Endodermal cell (in vitro differentiated cells): ENCODE data around the gene TCHH. TPM values are rescaled to one million over a fixed set of nuclear protein-coding genes. Genes with fewer than 3 reads are reported as not detected.

Experiments
- DNase-seq: peaks from one replicate; pipeline ENCODE4 v3.0.0-alpha.2; 2017
- H3K27ac ChIP-seq: 2 replicates; pipeline ENCODE4 v1.5.1; 2013; ENCODE audit warnings: mild to moderate bottlenecking, low read depth, low read length, moderate library complexity
- H3K27me3 ChIP-seq: 2 replicates; pipeline ENCODE4 v1.6.1; 2013; ENCODE audit warnings: mild to moderate bottlenecking, low read length, moderate library complexity; ENCODE audit not compliant: insufficient read depth, control insufficient read depth, poor library complexity, severe bottlenecking
- H3K36me3 ChIP-seq: 2 replicates; pipeline ENCODE4 v1.7.0; 2013; ENCODE audit warnings: mild to moderate bottlenecking, low read length, moderate library complexity; ENCODE audit not compliant: control insufficient read depth, insufficient read depth
- H3K4me1 ChIP-seq: one replicate; pipeline ENCODE4 v1.7.0; 2013; ENCODE audit warnings: low read length; ENCODE audit not compliant: control insufficient read depth, insufficient read depth
- H3K4me3 ChIP-seq: 2 replicates; pipeline ENCODE4 v1.5.1; 2013; ENCODE audit warnings: mild to moderate bottlenecking, low read length, moderate library complexity
- H3K9ac ChIP-seq: 2 replicates; pipeline ENCODE4 v1.6.1; 2013; ENCODE audit warnings: mild to moderate bottlenecking, low read length, moderate library complexity; ENCODE audit not compliant: poor library complexity, severe bottlenecking; ENCODE audit errors: extremely low read depth
- H3K9me3 ChIP-seq: 2 replicates; pipeline ENCODE4 v1.6.1; 2013; ENCODE audit warnings: mild to moderate bottlenecking, low read length, moderate library complexity; ENCODE audit not compliant: control insufficient read depth
- H3K27ac Mint-ChIP-seq: 2 replicates; pipeline ENCODE4 v1.8.0; 2020; ENCODE audit warnings: mixed read lengths
- H3K27me3 Mint-ChIP-seq: 2 replicates; pipeline ENCODE4 v1.8.0; 2021; ENCODE audit warnings: mild to moderate bottlenecking, mixed read lengths; ENCODE audit not compliant: insufficient read depth
- H3K36me3 Mint-ChIP-seq: 2 replicates; pipeline ENCODE4 v1.8.0; 2020; ENCODE audit warnings: low read depth, mixed read lengths
- H3K4me1 Mint-ChIP-seq: 2 replicates; pipeline ENCODE4 v1.8.0; 2020; ENCODE audit warnings: mixed read lengths
- H3K4me3 Mint-ChIP-seq: 2 replicates; pipeline ENCODE4 v1.8.0; 2020; ENCODE audit warnings: mild to moderate bottlenecking, moderate library complexity, mixed read lengths
- H3K9me3 Mint-ChIP-seq: 2 replicates; pipeline ENCODE4 v1.8.0; 2020; ENCODE audit warnings: mild to moderate bottlenecking, mixed read lengths
- CTCF ChIP-seq: fragments of 200-600 bp; sonication (generic); conservative IDR thresholded peaks from 2 replicates; pipeline ENCODE4 v1.5.0; 2021; ENCODE audit warnings: antibody characterized with exemption, mild to moderate bottlenecking
- WGBS, 2 experiments: methylation state at CpG; one replicate each; pipeline versions ENCODE4 v1.1.5 to v1.1.7; 2013; ENCODE audit warnings: missing lambda C conversion rate in 2 of 2, mixed read lengths in 1 of 2; ENCODE audit not compliant: insufficient coverage in 1 of 2, insufficient read length in 1 of 2; 5-methylcytosine and 5-hydroxymethylcytosine counted together
- total RNA-seq, 2 donors: library from RNA; stranded (reverse); fragmentation: NEBNext Ultra II Directional in 1 of 2; extraction: Animal tissue kit (Norgen Biotek cat#: 25700) in 1 of 2; gene quantifications; 2 replicates in 1 of 2; 3 replicates in 1 of 2; pipeline ENCODE4 v1.2.1, GENCODE V29; 2021

Gene TCHH
- total RNA-seq, 2 donors from 2014 or later: 0.09 TPM

- Histone ChIP-seq H3K9ac (no peak overlapping the region), H3K27ac (no peak overlapping the region), H3K4me3 (no peak overlapping the region), H3K27me3 (peaks cover 6% of the 10 kb centered on the region), H3K36me3 (no peaks in the 10 kb centered on the region), H3K9me3 (peaks cover 8% of the 10 kb centered on the region), H3K4me1 (no peaks in the 10 kb centered on the region)
- Mint-ChIP-seq H3K9me3 (peaks cover 9% of the 10 kb centered on the region), H3K36me3 (no peaks in the 10 kb centered on the region), H3K27me3 (peaks cover 53% of the 10 kb centered on the region), H3K4me3 (no peak overlapping the region), H3K27ac (no peak overlapping the region), H3K4me1 (no peaks in the 10 kb centered on the region)
- TF ChIP-seq CTCF: no peak
- WGBS, 2 experiments: 56 to 60% methylated on average over 2 to 3 of the region's 3 CpGs
- DNase-seq: no peak
These were observed 18.3 kb downstream of the TCHH start for GRCh38 chr1:152096931-152097330.

- H3K36me3 ChIP-seq: no peaks in the 10 kb centered on the region
- peaks cover 8% of the 10 kb centered on the region for H3K9me3 ChIP-seq
- no peak within 1 kb of the TSS for H3K4me3 ChIP-seq
- Mint-ChIP-seq H3K36me3 (no peaks in the 10 kb centered on the region), H3K4me1 (peaks cover 3% of the 10 kb centered on the region), H3K27ac (no peak within 1 kb of the TSS), H3K9me3 (peaks cover 9% of the 10 kb centered on the region), H3K27me3 (peaks cover 16% of the 10 kb centered on the region), H3K4me3 (no peak within 1 kb of the TSS)
- H3K27ac ChIP-seq: no peak within 1 kb of the TSS
- TF ChIP-seq CTCF: no peak
- WGBS, 2 experiments: 71 to 92% methylated on average over 2 to 5 of the region's 5 CpGs
- no peak within 1 kb of the TSS for H3K9ac ChIP-seq
- H3K4me1 ChIP-seq: no peaks in the 10 kb centered on the region
- DNase-seq: no peak
- H3K27me3 ChIP-seq: no peaks in the 10 kb centered on the region
These were observed 26.1 kb downstream of the TCHH start, which contains the start of gene TCHHL1 for GRCh38 chr1:152089014-152089674. Gene TCHHL1 (minus strand): TSS chr1:152089064. CDS start chr1:152088143, 921 bp downstream.

GRCh38 chr1:152086760-152087159 lies 28.5 kb downstream of the TCHH start:
- peaks cover 3% of the 10 kb centered on the region for H3K4me1 Mint-ChIP-seq
- Histone ChIP-seq H3K36me3 (no peaks in the 10 kb centered on the region), H3K9ac (no peak overlapping the region), H3K27ac (no peak overlapping the region), H3K27me3 (no peaks in the 10 kb centered on the region), H3K4me3 (no peak overlapping the region), H3K4me1 (no peaks in the 10 kb centered on the region), H3K9me3 (no peaks in the 10 kb centered on the region)
- H3K9me3 Mint-ChIP-seq: no peaks in the 10 kb centered on the region
- H3K4me3 Mint-ChIP-seq: no peak overlapping the region
- H3K36me3 Mint-ChIP-seq: no peaks in the 10 kb centered on the region
- no peak overlapping the region for H3K27ac Mint-ChIP-seq
- no peak for DNase-seq
- H3K27me3 Mint-ChIP-seq: peaks cover 10% of the 10 kb centered on the region
- TF ChIP-seq CTCF: no peak
